Measurements from ENCODE around the gene TNFSF4.
A peak's percentile ranks its signal among the peaks of the same experiment; 100 is the strongest.

Gene TNFSF4, protein sequence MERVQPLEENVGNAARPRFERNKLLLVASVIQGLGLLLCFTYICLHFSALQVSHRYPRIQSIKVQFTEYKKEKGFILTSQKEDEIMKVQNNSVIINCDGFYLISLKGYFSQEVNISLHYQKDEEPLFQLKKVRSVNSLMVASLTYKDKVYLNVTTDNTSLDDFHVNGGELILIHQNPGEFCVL

DNA sequence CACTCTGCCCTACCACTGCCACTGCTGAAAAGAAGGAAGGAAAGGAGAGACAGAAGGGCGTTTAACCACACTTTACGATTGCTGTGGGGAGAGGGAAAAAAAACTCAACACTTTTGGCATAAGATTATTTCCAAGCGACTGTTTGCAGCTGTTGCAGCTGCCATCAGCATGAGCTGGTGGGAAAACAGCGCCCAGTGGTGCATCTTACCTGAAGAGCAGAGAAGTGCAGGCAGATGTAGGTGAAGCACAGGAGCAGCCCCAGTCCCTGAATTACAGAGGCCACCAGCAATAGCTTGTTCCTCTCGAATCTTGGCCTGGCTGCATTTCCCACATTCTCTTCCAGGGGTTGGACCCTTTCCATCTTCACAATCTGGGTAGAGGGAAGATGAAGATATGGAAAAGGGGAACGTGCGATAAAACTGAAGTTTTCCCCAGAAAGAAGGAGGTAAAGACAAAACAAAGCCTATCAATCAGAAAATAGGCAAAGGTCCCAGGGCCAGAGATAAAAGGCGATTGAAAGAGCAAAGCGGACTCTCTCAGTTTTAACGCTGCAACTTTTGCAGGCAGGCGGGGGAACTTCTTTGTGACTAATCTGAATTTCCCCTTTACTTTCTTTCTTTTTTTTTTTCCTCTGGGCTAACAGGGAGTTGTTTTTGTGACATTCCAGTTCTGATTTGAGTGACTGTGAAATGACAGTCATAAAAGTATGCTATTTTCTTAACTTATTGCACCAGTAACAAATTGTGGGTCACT lies at the start of gene TNFSF4:
Gene TNFSF4 (minus strand): TSS at position 516 of the 753 bp plus-strand sequence. CDS start 155 bp downstream, at position 361.
- DNase-seq (ENCODE audit: insufficient read length, low spot score) (no peak), FAIRE-seq (no peak)
- TF ChIP-seq, protein P1, sequence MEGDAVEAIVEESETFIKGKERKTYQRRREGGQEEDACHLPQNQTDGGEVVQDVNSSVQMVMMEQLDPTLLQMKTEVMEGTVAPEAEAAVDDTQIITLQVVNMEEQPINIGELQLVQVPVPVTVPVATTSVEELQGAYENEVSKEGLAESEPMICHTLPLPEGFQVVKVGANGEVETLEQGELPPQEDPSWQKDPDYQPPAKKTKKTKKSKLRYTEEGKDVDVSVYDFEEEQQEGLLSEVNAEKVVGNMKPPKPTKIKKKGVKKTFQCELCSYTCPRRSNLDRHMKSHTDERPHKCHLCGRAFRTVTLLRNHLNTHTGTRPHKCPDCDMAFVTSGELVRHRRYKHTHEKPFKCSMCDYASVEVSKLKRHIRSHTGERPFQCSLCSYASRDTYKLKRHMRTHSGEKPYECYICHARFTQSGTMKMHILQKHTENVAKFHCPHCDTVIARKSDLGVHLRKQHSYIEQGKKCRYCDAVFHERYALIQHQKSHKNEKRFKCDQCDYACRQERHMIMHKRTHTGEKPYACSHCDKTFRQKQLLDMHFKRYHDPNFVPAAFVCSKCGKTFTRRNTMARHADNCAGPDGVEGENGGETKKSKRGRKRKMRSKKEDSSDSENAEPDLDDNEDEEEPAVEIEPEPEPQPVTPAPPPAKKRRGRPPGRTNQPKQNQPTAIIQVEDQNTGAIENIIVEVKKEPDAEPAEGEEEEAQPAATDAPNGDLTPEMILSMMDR (IDR thresholded peaks at IDR 0.05; ENCODE audit: insufficient read depth, missing control alignments): no peak

DNA sequence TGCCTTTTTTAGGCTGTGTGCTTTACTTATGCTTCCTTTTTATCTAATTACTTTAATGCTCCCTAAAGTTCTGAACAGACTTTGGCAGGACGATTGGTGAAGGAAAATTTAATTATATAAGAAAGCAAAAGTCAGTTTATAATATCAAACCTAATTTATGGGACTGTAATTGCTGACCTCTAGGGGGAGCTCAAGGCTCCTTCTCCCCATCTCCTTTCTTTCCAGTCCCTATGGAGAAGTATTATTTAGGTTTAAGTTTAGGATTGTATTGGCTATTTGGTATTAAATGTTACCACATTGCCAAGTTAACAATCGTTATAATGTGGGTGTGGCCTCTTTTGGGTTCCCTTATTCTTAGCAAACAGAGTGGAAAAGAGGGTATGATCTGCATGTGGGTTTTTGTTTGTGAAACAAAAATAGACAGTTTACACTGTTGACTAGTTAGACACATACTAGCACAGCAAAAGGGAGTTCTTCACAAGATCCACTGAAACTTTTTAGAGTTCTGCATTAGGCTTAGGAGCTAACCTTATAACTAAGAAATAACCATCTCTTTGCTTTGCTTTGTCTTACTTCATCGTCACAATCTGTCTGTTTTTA lies 48.2 kb upstream of the TNFSF4 start:
- TF ChIP-seq, protein P1 (IDR thresholded peaks at IDR 0.05; ENCODE audit: insufficient read depth, missing control alignments): peak; percentile 86
- FAIRE-seq: peak; percentile 80
- DNase-seq (ENCODE audit: insufficient read length, low spot score): no peak

DNA sequence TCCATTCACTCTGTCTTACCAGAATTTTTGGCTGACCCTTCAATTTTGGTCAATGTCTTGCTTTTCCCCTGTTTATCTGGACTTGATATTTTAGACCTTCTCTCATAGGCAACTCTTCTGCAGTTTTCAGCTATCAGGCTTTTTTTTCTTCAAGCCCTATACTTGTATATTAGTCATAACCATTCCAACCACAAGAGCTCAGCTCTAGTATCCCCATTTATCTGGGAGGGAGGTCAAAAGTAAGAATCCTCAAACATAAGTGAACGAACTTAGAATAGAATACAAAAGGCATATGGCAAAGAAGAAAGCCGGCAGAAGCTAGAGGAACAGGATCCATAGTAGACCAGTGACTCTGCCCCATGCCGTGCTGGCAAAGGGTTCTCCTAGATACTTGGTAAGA lies 45.9 kb upstream of the TNFSF4 start:
- DNase-seq (ENCODE audit: insufficient read length, low spot score) (no peak), FAIRE-seq (no peak)
- TF ChIP-seq, protein P1 (IDR thresholded peaks at IDR 0.05; ENCODE audit: insufficient read depth, missing control alignments): no peak

DNA sequence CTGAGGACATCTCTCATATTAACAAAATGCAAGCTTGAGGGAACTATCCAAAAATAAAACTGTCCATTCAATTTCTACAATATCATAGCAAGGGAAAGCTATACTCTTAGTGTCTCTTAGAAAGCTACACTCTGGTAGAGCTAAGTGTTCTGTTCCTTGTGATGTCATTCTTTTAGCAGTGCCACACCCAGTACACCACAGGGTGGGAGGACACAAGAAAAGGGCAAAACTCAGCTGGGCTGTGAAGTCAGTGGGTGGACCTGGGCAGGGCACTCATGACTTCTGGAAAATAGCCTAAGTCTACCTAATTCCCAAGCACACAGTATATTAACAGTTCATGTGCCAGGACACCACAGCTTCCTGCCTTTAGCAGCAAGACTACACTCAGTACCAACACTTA lies 42.2 kb upstream of the TNFSF4 start:
- TF ChIP-seq, protein P1 (IDR thresholded peaks at IDR 0.05; ENCODE audit: insufficient read depth, missing control alignments): no peak
- peak; percentile 29 for FAIRE-seq
- no peak for DNase-seq (ENCODE audit: insufficient read length, low spot score)

DNA sequence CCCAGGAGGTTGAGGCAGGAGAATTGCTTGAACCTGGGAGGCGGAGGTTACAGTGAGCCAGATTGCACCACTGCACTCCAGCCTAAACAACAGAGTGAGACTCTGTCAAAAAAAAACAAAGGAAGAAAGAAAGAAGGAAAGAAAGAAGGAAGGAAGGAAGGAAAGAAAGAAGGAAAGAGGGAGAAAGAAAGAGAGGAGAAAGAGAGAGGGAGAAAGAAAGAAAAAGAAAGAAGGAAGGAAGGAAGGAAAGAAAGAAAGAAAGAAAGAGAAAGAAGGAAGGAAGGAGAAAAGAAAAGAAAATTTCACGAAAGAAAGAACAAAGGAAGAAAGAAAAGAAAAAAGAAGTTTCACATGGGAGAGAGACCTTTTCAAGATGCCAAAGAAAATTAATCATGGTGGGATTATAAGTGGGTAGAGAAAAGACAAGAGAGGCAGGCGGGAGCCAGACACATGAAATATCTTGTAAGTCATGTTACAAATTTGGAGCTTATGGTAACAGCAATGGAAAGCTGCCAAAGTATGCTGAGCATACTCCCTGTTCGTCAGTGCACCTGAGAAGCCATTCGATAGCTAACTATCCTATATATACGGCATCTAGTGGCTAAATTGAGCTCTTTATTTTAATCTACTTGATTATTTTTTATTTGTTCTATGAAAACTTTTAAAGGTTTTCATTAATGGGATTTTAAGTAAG lies 41.3 kb upstream of the TNFSF4 start:
- no peak for DNase-seq (ENCODE audit: insufficient read length, low spot score)
- FAIRE-seq: no peak
- TF ChIP-seq, protein P1 (IDR thresholded peaks at IDR 0.05; ENCODE audit: insufficient read depth, missing control alignments): no peak

DNA sequence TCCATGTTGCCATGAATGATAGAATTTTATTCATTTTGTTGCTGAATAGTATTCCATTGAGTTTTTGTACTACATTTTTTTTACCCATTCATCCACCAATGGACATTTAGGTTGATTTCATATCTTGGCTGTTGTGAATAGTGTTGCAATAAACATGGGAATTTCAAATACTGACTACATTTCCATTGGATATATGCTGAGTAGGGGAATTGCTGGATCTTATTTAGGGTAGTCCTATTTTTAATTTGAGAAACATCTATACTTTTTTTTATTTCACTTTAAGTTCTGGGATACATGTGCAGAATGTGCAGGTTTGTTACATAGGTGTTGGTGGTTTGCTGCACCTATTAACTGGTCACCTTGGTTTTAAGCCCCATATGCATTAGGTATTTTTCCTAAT lies 38.8 kb upstream of the TNFSF4 start:
- FAIRE-seq (no peak), DNase-seq (ENCODE audit: insufficient read length, low spot score) (no peak)
- TF ChIP-seq, protein P1 (IDR thresholded peaks at IDR 0.05; ENCODE audit: insufficient read depth, missing control alignments): no peak
